ENCODE results near the gene NME1. TPM values are rescaled to one million over a fixed set of nuclear protein-coding genes. Genes with fewer than 3 reads are reported as not detected.

The NME1 gene
- total and polyA plus RNA-seq, 9 of the 15 experiments (the other 6 are each of a cell fraction or from before 2014, with no cell fraction given): 449 to 1,588 (median 604) TPM

DNA sequence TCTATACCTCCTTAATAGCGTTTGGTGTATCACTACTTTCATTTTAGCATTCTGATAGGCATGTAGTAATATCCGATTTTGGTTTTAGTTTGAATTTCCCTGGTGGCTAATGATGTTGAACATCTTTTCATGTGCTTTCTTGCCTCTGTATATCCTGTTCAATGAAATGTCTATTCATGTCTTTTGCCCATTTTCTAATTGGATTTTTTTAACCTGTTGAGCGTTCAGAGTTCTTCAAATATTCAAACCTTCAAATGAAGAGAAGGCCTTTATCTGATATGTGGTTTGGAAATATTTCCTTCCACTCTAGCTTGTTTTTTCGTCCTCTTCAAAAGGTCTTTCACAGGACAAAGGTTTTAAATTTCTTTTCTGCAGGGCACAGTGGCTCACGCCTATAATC, 2.4 kb upstream of the NME1 start (continued):
- TF ChIP-seq RBM14 (IDR thresholded peaks at IDR 0.05; ENCODE audit: borderline replicate concordance, insufficient read depth, low read depth, low read length) (no peak), KLF1 (tag; IDR thresholded peaks at IDR 0.05) (no peak), NONO (IDR thresholded peaks at IDR 0.05; ENCODE audit: low read depth in 2 of 2, low read length in 1 of 2) (no peak), KDM4B (IDR thresholded peaks at IDR 0.05; ENCODE audit: borderline replicate concordance in 2 of 2, low read depth in 1 of 2) (no peak), NR0B1 (IDR thresholded peaks at IDR 0.05; ENCODE audit: partially characterized antibody) (no peak), EGR1 (conservative IDR thresholded peaks at IDR 0.05) (no peak), KDM5B (IDR thresholded peaks at IDR 0.05; ENCODE audit: insufficient replicate concordance, low read depth, low read length) (no peak), SMARCA4 (IDR thresholded peaks at IDR 0.05) (no peak), ZZZ3 (IDR thresholded peaks at IDR 0.05) (no peak)
- TF ChIP-seq, protein P1, sequence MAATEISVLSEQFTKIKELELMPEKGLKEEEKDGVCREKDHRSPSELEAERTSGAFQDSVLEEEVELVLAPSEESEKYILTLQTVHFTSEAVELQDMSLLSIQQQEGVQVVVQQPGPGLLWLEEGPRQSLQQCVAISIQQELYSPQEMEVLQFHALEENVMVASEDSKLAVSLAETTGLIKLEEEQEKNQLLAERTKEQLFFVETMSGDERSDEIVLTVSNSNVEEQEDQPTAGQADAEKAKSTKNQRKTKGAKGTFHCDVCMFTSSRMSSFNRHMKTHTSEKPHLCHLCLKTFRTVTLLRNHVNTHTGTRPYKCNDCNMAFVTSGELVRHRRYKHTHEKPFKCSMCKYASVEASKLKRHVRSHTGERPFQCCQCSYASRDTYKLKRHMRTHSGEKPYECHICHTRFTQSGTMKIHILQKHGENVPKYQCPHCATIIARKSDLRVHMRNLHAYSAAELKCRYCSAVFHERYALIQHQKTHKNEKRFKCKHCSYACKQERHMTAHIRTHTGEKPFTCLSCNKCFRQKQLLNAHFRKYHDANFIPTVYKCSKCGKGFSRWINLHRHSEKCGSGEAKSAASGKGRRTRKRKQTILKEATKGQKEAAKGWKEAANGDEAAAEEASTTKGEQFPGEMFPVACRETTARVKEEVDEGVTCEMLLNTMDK (IDR thresholded peaks at IDR 0.05; ENCODE audit: borderline replicate concordance, insufficient read depth, low read depth, low read length, poor library complexity, severe bottlenecking): no peak

Measured in K562 (cell line).